GM06990 (cell line): ENCODE measurements around the gene AMBP.

Source experiments
- DNase-seq: peaks from one replicate; pipeline ENCODE4 v3.0.0-alpha.2; 2011; ENCODE audit not compliant: insufficient read length; ENCODE audit errors: extremely low read depth
- H3K27me3 ChIP-seq: replicated peaks from 2 replicates; pipeline ENCODE4 v1.6.0; 2011; ENCODE audit warnings: low read length; ENCODE audit not compliant: control insufficient read depth, insufficient read depth
- H3K36me3 ChIP-seq: 2 replicates; pipeline ENCODE4 v1.5.1; 2011; ENCODE audit warnings: low read length; ENCODE audit not compliant: control insufficient read depth, insufficient read depth
- H3K4me3 ChIP-seq: replicated peaks from 2 replicates; pipeline ENCODE4 v1.5.1; 2011; ENCODE audit warnings: low read depth, mild to moderate bottlenecking, control low read depth, low read length
- CTCF ChIP-seq: IDR thresholded peaks from 2 replicates; pipeline ENCODE4 v1.5.1; 2011; ENCODE audit warnings: low read length, control low read depth, mild to moderate bottlenecking, inconsistent platforms; ENCODE audit not compliant: insufficient read depth, poor library complexity, severe bottlenecking

AMBP gene

GRCh38 chr9:114078021-114078780 lies at the start of gene AMBP:
TSS of gene AMBP (minus strand) at chr9:114078300. CDS start at chr9:114078209, 91 bp downstream.
- DNase-seq = no peak

DNA sequence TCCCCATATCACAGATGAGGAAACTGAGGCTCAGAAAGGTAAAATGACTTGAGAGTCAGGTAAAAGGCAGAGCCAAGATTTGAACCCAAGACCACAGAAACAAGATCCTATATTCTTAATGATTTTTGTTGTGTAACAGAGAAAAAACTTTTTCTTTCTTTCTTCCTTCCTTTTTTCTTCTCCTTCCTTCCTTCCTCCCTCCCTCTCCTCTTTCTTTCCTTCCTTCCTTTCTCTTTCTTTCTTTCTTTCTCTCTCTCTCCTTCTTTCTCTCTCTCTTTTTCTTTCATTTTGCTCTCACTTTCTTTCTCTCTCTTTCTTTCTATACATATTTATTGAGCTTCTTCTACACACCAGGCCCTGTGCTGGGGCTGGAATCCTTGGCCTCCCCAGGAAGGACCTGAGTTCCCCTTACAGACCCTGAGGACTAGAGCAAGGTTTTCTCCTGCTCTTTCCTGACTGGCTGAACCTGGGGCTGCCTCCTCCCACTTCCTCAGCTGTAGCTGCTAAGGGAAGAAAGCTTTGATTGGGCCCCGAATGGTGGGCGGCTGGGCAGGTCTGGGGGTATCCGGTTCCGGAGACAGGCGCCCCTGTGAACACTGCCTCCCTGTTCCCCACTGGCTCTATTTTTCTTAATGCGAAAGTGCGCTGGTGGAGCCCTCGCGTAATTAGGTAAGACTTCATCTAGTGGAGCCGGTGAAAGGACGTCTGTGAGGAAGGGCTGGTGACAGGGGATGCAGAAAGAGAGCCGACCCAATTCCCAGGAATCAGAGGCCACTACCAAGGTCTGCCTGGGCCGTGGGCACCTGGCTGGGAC lies 48.4 kb upstream of the AMBP start:
- TF ChIP-seq CTCF = no peak
- Histone ChIP-seq H3K36me3 (no peaks in the 10 kb centered on the region), H3K27me3 (no peaks in the 10 kb centered on the region; the same call in none of the 2 replicates), H3K4me3 (no peak overlapping the region)
- DNase-seq = no peak

More at GRCh38 chr9:114078021-114078780, at the start of gene AMBP:
- Histone ChIP-seq H3K36me3 (no peaks in the 10 kb centered on the region), H3K4me3 (no peak within 1 kb of the TSS), H3K27me3 (no peaks in the 10 kb centered on the region)
- TF ChIP-seq CTCF = no peak

- H3K4me3 ChIP-seq = no peak overlapping the region
- H3K36me3 ChIP-seq = no peaks in the 10 kb centered on the region
- no peak for DNase-seq
- no peaks in the 10 kb centered on the region; the same call in none of the 2 replicates for H3K27me3 ChIP-seq
- TF ChIP-seq CTCF = no peak
Measured at GRCh38 chr9:114125476-114126013, 47.4 kb upstream of the AMBP start.

DNA sequence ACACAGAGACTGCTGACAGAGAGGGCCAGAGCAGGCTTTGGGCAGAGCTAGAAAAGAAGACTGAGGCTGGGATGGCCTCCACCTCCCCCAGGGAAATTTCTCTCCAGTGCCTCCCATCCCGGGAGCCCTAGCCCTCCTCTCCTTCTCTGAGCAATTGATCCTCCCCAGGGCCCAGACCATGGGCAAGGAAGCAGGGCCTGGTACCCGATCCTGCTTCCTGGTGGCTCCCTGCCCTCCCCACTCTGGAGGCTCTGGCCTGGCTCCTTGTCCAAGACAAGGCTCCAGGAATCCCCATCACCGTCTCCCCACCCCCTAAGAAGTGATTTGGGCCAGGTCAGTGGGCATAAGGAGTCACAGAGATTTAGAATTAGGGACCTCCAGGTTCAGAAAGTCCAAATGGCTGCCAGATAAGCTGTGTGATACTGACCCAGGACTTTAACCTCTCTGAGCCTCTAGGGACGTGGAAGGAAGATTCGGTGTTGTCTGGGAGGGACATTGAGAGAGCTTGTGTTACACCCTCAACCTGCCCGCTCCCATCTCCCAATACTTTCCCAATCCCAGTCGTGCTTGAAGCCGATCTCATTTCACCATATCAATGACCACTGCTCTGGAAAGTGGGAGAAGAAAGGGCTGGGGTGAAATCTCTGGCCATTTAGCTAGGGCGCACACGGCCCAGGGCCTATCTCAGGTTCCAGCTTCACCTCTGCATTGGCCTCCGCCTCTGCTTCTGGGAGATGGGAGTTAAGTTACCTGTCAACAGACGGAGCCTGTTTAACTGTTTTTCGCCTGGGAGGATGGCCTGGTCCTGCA lies 46.8 kb upstream of the AMBP start:
- Histone ChIP-seq H3K4me3 (no peak overlapping the region), H3K27me3 (peaks cover 2% of the 10 kb centered on the region)
- no peak for TF ChIP-seq CTCF

GRCh38 chr9:114124138-114124537 lies 46.0 kb upstream of the AMBP start:
- no peak for TF ChIP-seq CTCF
- H3K4me3 ChIP-seq = no peak overlapping the region
- no peaks in the 10 kb centered on the region for H3K36me3 ChIP-seq
- DNase-seq = no peak
- peaks cover 2% of the 10 kb centered on the region for H3K27me3 ChIP-seq

More for the DNA sequence above, 46.8 kb upstream of the AMBP start:
- DNase-seq = no peak
- no peaks in the 10 kb centered on the region for H3K36me3 ChIP-seq
